BE2C (cell line): Measurements from ENCODE around the gene EFHD1. TPM values are rescaled to one million over a fixed set of nuclear protein-coding genes. Genes with fewer than 3 reads are reported as not detected.

ENCODE experiments used
- DNase-seq: peaks from one replicate; pipeline ENCODE4 v3.0.0-alpha.2; 2020
- H3K27me3 ChIP-seq: fragments of 250-450 bp; sonication (Bioruptor Pico); 2 replicates; pipeline ENCODE4 v1.5.1; 2020; ENCODE audit warnings: mild to moderate bottlenecking
- H3K36me3 ChIP-seq: fragments of 250-450 bp; sonication (Bioruptor Pico); 2 replicates; pipeline ENCODE4 v1.5.1; 2020; ENCODE audit warnings: mild to moderate bottlenecking
- H3K4me1 ChIP-seq: fragments of 250-450 bp; sonication (Bioruptor Pico); 2 replicates; pipeline ENCODE4 v1.5.1; 2020
- H3K4me3 ChIP-seq: 2 replicates; pipeline ENCODE4 v1.5.1; 2011; ENCODE audit warnings: low read depth, low read length
- H3K9me3 ChIP-seq: fragments of 250-450 bp; sonication (Bioruptor Pico); 2 replicates; pipeline ENCODE4 v1.5.1; 2020
- polyA plus RNA-seq: library from polyadenylated mRNA; unstranded; fragments of >200 nt; gene quantifications from one replicate; pipeline ENCODE4 v1.2.1, GENCODE V29; 2012; ENCODE audit warnings: low read depth, missing spikeins; ENCODE audit not compliant: insufficient read length, insufficient read depth
- TF ChIP-seq, protein P1 (sequence below): IDR thresholded peaks from 2 replicates; pipeline ENCODE4 v1.5.1; 2012; ENCODE audit warnings: mild to moderate bottlenecking, low read depth, low read length

Gene EFHD1, protein sequence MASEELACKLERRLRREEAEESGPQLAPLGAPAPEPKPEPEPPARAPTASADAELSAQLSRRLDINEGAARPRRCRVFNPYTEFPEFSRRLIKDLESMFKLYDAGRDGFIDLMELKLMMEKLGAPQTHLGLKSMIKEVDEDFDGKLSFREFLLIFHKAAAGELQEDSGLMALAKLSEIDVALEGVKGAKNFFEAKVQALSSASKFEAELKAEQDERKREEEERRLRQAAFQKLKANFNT
- polyA plus RNA-seq: not detected

GRCh38 chr2:232633413-232634205 is at the start of gene EFHD1:
TSS of gene EFHD1 (plus strand) at chr2:232633604. CDS start at chr2:232633705, 101 bp downstream.
- Histone ChIP-seq H3K36me3 (no peaks in the 10 kb centered on the region), H3K4me3 (peak within 1 kb of the TSS; percentile 54), H3K27me3 (peaks cover 40% of the 10 kb centered on the region), H3K9me3 (no peaks in the 10 kb centered on the region), H3K4me1 (no peaks in the 10 kb centered on the region)
- DNase-seq: peak; percentile 79
- TF ChIP-seq, protein P1, sequence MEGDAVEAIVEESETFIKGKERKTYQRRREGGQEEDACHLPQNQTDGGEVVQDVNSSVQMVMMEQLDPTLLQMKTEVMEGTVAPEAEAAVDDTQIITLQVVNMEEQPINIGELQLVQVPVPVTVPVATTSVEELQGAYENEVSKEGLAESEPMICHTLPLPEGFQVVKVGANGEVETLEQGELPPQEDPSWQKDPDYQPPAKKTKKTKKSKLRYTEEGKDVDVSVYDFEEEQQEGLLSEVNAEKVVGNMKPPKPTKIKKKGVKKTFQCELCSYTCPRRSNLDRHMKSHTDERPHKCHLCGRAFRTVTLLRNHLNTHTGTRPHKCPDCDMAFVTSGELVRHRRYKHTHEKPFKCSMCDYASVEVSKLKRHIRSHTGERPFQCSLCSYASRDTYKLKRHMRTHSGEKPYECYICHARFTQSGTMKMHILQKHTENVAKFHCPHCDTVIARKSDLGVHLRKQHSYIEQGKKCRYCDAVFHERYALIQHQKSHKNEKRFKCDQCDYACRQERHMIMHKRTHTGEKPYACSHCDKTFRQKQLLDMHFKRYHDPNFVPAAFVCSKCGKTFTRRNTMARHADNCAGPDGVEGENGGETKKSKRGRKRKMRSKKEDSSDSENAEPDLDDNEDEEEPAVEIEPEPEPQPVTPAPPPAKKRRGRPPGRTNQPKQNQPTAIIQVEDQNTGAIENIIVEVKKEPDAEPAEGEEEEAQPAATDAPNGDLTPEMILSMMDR: no peak

- Histone ChIP-seq H3K4me1 (peaks cover 8% of the 10 kb centered on the region; the same call in 1 of the 2 replicates), H3K36me3 (no peaks in the 10 kb centered on the region; the same call in 1 of the 2 replicates), H3K9me3 (no peaks in the 10 kb centered on the region), H3K4me3 (no peak overlapping the region), H3K27me3 (no peaks in the 10 kb centered on the region)
- no peak for DNase-seq
- TF ChIP-seq, protein P1: no peak
These were observed 49.2 kb upstream of the EFHD1 start for GRCh38 chr2:232584238-232584637.

DNA sequence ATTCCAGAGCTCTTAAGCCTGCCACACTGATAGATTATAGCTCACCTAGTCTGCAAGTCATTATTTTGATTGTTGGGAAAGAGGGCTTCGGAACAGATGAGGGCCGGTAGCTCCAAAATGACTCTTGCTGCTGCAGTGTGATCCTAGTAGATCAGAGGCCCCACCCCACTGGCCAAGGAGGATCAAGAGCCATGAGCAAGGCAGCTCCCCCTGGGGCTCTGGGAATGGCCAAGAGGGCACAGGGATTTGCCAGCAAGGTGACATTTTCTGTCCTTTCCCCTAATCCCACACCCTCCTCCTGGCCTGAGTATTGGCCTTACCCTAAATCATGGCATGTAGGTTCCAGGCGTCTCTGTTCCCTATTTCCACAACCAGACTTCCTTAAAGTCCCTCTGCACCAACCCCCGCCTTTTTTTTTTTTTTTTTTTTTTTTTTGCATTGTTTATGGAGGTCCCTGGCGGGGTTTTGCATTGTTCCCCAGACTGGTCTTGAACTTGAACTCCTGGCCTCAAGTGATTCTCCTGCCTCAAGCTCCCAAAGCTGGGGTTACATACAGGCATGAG is 46.4 kb upstream of the EFHD1 start:
- peaks cover 9% of the 10 kb centered on the region; the same call in 1 of the 2 replicates for H3K4me1 ChIP-seq

GRCh38 chr2:232587512-232587911 is 45.9 kb upstream of the EFHD1 start:
- Histone ChIP-seq H3K36me3 (no peaks in the 10 kb centered on the region; the same call in 1 of the 2 replicates), H3K27me3 (no peaks in the 10 kb centered on the region), H3K4me3 (no peak overlapping the region), H3K9me3 (no peaks in the 10 kb centered on the region), H3K4me1 (peaks cover 9% of the 10 kb centered on the region; the same call in 1 of the 2 replicates)
- no peak for DNase-seq
- TF ChIP-seq, protein P1: no peak

More for the DNA sequence above, 46.4 kb upstream of the EFHD1 start:
- H3K36me3 ChIP-seq: no peaks in the 10 kb centered on the region; the same call in 1 of the 2 replicates
- no peak for DNase-seq
- H3K9me3 ChIP-seq: no peaks in the 10 kb centered on the region
- H3K27me3 ChIP-seq: no peaks in the 10 kb centered on the region
- no peak overlapping the region for H3K4me3 ChIP-seq
- TF ChIP-seq, protein P1: no peak

- TF ChIP-seq, protein P1: no peak
- Histone ChIP-seq H3K4me1 (peaks cover 9% of the 10 kb centered on the region; the same call in 1 of the 2 replicates), H3K4me3 (no peak overlapping the region), H3K27me3 (no peaks in the 10 kb centered on the region), H3K9me3 (no peaks in the 10 kb centered on the region), H3K36me3 (no peaks in the 10 kb centered on the region; the same call in 1 of the 2 replicates)
- DNase-seq: no peak
These were observed 45.4 kb upstream of the EFHD1 start for GRCh38 chr2:232588031-232588430.
